Stimulated activated CD8-positive, alpha-beta memory T cell treated with anti-CD3 and anti-CD28 coated beads, Interleukin-15, amount 100 ng/mL, for 24 hours (primary cell): ENCODE results near the gene AKT1S1.

Experiments used
- DNase-seq: peaks from one replicate; pipeline ENCODE4 v3.0.0-alpha.2; 2020; ENCODE audit warnings: low read depth

Gene AKT1S1

GRCh38 chr19:49853852-49854377 lies 23.2 kb downstream of the AKT1S1 start:
- DNase-seq, result no peak

GRCh38 chr19:49852631-49853126 lies 24.5 kb downstream of the AKT1S1 start:
- DNase-seq, result no peak

GRCh38 chr19:49851456-49852259 lies 25.5 kb downstream of the AKT1S1 start:
- no peak for DNase-seq

GRCh38 chr19:49850487-49851342 lies 26.4 kb downstream of the AKT1S1 start, which contains the start of gene PTOV1:
Gene PTOV1, plus strand, starts transcription at chr19:49851159.
- DNase-seq, result peak; percentile 90

- DNase-seq, result no peak
These were observed 27.0 kb downstream of the AKT1S1 start for GRCh38 chr19:49850221-49850486.

GRCh38 chr19:49849433-49850220 lies 27.5 kb downstream of the AKT1S1 start:
- no peak for DNase-seq

- DNase-seq, result no peak
These were observed 28.2 kb downstream of the AKT1S1 start for GRCh38 chr19:49848938-49849337.

GRCh38 chr19:49847731-49848696 lies 29.1 kb downstream of the AKT1S1 start:
- DNase-seq, result no peak

- no peak for DNase-seq
These were observed 30.7 kb downstream of the AKT1S1 start for GRCh38 chr19:49846408-49846807.

- DNase-seq, result no peak
These were observed 31.7 kb downstream of the AKT1S1 start for GRCh38 chr19:49845414-49845813.

GRCh38 chr19:49844138-49845095 lies 32.7 kb downstream of the AKT1S1 start:
- no peak for DNase-seq

GRCh38 chr19:49843265-49843664 lies 33.9 kb downstream of the AKT1S1 start:
- no peak for DNase-seq

- no peak for DNase-seq
These were observed 36.4 kb downstream of the AKT1S1 start for GRCh38 chr19:49840736-49841249.

- DNase-seq, result no peak
These were observed 36.8 kb downstream of the AKT1S1 start for GRCh38 chr19:49840321-49840720.

- DNase-seq, result no peak
These were observed 37.4 kb downstream of the AKT1S1 start for GRCh38 chr19:49839713-49840112.

- no peak for DNase-seq
These were observed 38.1 kb downstream of the AKT1S1 start for GRCh38 chr19:49838885-49839588.

- no peak for DNase-seq
These were observed 39.7 kb downstream of the AKT1S1 start for GRCh38 chr19:49837425-49837824.

- no peak for DNase-seq
These were observed 40.2 kb downstream of the AKT1S1 start for GRCh38 chr19:49837009-49837310.
